Measurements from ENCODE around the gene BACE1.

DNA sequence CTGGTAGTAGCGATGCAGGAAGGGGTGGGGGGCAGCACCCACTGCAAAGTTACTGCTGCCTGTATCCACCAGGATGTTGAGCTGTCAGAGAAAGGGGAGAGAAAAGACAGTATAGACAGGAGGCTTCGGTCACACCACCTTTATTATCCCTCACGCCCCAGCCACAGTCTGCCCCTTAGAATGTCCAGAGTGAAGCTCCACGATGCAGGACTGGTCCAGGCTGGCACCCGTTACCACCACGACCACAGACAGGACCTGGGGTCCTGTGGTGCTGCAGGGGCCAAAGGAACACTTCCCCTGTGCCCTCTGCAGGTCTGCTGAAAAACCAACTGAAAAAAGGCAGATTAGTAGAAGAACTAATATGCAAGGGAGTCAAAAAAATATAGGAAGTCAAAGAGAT is 19.2 kb downstream of the BACE1 start:
- TF ChIP-seq, protein P1, sequence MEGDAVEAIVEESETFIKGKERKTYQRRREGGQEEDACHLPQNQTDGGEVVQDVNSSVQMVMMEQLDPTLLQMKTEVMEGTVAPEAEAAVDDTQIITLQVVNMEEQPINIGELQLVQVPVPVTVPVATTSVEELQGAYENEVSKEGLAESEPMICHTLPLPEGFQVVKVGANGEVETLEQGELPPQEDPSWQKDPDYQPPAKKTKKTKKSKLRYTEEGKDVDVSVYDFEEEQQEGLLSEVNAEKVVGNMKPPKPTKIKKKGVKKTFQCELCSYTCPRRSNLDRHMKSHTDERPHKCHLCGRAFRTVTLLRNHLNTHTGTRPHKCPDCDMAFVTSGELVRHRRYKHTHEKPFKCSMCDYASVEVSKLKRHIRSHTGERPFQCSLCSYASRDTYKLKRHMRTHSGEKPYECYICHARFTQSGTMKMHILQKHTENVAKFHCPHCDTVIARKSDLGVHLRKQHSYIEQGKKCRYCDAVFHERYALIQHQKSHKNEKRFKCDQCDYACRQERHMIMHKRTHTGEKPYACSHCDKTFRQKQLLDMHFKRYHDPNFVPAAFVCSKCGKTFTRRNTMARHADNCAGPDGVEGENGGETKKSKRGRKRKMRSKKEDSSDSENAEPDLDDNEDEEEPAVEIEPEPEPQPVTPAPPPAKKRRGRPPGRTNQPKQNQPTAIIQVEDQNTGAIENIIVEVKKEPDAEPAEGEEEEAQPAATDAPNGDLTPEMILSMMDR (IDR thresholded peaks at IDR 0.05; ENCODE audit: poor library complexity, severe bottlenecking) = no peak
- TF ChIP-seq RAD21 (conservative IDR thresholded peaks at IDR 0.05) (no peak), TAF1 (IDR thresholded peaks at IDR 0.05; ENCODE audit: low read depth) (no peak), POLR2AphosphoS5 (IDR thresholded peaks at IDR 0.05) (no peak), EP300 (conservative IDR thresholded peaks at IDR 0.05; ENCODE audit: poor library complexity, severe bottlenecking) (no peak), EZH2 (IDR thresholded peaks at IDR 0.05; ENCODE audit: borderline replicate concordance, insufficient read depth, low read length, poor library complexity, severe bottlenecking) (no peak)

Data from neural cell (in vitro differentiated cells).